Measurements from ENCODE around the gene ZSWIM8.
"Not testable (repeated sequence)": the region's sequence is repeated elsewhere in the genome, so short reads cannot be mapped to it uniquely, and the experiment has no call there.

Gene ZSWIM8

DNA sequence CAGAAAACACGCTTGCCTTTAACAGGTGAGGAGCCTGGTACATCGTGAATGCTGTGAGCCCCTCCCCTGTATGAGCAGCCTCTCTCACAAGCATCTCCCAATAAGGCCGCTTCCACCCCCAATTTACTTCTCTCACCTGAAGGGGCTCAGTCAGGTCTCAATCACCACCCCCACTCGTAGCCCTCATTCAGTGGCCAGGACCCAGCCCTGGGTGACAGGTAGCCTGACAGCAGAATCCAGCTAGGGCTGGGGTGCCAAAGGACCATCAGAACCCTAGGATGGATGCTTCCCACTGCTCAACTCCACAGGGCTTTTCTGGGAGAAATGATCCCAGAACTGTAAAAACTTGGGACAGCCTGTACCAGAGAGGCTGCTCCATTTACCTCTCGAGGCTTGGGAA lies 32.4 kb downstream of the ZSWIM8 start:
- DNase-seq = no peak

DNA sequence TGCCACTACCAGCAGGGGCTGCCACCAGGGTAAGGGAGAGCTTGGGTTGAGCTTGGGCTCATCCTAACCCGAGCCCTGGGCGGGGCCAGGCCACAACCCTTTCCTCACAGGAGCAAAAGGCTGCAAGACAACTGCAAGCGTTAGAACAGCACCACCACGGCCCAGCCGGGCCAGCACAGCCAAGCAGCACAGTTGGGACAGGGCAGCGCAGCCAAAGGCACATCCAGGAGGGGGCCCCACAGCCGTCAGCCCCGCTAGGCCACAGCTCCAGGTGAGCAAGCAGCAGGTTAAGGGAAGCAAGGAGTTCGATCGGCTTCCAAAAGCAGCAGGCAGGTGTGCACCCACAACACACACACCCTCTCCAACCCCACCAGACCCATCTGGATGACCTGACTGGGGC lies 33.0 kb downstream of the ZSWIM8 start:
- DNase-seq = no peak

DNA sequence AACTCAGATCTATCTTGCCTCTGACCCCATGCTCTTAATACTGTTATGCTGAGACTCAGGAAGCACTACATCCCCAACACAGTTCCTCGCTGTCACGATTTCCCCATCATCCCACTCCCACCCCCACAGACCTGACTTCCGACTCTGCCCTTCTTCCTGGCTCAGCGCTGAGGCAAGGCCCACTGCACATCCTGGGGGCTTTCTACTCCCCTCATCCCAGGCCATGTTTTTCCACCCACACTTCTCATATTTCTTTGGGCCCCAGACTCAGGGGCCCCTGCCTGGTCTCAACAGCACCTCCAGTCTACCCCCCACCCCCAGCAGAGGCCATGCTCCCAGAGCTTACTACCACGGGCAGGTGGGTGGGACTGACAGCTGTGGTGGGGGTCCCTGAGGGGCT lies 33.7 kb downstream of the ZSWIM8 start:
- DNase-seq = no peak

GRCh38 chr10:73819513-73820093 lies 34.2 kb downstream of the ZSWIM8 start:
- no peak for DNase-seq

- no peak for DNase-seq
These were observed 38.0 kb downstream of the ZSWIM8 start for GRCh38 chr10:73823391-73823790.

- no peak for DNase-seq
These were observed 38.8 kb downstream of the ZSWIM8 start for GRCh38 chr10:73824146-73824725.

DNA sequence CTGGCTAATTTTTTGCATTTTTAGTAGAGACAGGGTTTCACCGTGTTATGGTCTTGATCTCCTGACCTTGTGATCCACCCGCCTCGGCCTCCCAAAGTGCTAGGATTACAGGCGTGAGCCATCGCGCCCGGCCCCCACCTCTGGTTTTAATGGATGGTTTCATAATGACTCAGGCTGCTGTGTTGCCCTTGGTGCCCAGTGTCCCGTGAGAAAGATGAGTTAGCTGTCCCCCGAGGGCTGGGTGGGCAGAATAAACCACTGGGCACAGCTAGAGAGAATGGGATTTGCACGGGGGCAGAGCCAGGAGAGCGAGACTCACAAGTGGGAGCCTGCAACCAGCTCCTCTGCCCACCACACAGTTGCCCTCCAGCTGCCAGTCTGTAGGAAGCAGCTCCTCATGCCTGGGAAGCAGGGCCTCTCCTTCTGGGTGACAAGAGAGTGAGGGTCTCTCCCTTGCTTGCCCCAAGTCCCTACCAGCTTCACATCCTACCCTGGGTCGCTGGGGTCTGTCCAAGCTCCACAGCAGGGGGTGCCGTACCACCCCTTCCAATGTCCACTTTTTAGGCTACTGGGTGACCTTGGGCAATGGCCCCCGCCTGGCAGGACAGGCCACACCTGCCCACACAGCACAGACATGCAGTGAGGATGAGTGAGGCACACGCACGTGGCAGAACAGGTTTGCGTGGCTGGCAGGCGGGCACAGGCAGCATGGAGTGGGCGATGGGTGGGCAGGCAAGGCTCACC lies 42.1 kb downstream of the ZSWIM8 start:
- no peak for DNase-seq

GRCh38 chr10:73828161-73828560 lies 42.8 kb downstream of the ZSWIM8 start:
- DNase-seq = no peak

GRCh38 chr10:73829090-73829489 lies 43.7 kb downstream of the ZSWIM8 start:
- not testable (repeated sequence) for DNase-seq

- DNase-seq = no peak
These were observed 51.1 kb downstream of the ZSWIM8 start for GRCh38 chr10:73836427-73836980.

- no peak for DNase-seq
These were observed 51.7 kb downstream of the ZSWIM8 start for GRCh38 chr10:73837072-73837471.

GRCh38 chr10:73838008-73838567 lies 52.7 kb downstream of the ZSWIM8 start:
- no peak for DNase-seq

DNA sequence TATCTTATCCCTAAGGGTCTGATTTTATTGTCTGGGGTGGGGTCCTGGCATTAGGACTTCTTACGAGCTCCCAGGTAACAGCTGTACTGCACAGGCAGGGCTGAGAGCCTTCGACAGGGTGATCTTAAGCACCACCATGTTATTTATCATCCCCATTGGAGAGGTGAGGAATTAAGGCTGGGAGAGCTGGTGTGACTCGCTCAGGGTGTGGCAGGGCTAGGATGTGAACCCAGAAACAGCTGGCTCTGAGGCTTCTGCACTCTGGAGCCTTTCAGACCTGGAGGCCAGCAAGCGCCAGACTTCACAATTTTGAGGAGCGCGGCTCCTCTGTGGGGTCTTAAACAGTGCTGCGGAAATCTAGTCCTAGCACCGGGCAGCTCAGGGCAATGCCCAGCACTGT lies 53.4 kb downstream of the ZSWIM8 start:
- no peak for DNase-seq

- no peak for DNase-seq
These were observed 54.0 kb downstream of the ZSWIM8 start for GRCh38 chr10:73839276-73839966.

- no peak for DNase-seq
These were observed 54.6 kb downstream of the ZSWIM8 start for GRCh38 chr10:73840056-73840402.

GRCh38 chr10:73840403-73841060 lies 55.1 kb downstream of the ZSWIM8 start:
- no peak for DNase-seq

DNA sequence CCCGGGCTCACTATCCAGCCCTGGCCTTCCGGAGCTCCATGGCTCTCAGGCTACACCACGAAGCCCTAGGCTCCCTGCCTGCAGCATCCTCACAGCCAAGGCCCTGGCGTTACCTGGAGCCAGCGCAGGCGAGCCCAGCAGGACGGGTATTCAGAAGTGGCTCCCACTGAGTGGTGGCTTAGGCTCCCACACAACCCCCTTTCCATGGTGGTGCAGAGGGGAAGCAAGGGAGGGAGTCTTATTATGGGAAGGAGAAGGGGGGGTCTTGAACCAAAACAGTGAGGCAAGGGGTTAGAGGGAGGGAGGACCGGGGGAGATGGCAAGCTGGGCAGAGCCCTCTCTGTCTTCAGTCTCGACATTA lies 55.6 kb downstream of the ZSWIM8 start:
- DNase-seq = no peak

GRCh38 chr10:73841526-73842285 lies 56.3 kb downstream of the ZSWIM8 start:
- no peak for DNase-seq

GRCh38 chr10:73842349-73842748 lies 56.9 kb downstream of the ZSWIM8 start:
- no peak for DNase-seq

GRCh38 chr10:73843261-73843660 lies 57.9 kb downstream of the ZSWIM8 start:
- no peak for DNase-seq

DNA sequence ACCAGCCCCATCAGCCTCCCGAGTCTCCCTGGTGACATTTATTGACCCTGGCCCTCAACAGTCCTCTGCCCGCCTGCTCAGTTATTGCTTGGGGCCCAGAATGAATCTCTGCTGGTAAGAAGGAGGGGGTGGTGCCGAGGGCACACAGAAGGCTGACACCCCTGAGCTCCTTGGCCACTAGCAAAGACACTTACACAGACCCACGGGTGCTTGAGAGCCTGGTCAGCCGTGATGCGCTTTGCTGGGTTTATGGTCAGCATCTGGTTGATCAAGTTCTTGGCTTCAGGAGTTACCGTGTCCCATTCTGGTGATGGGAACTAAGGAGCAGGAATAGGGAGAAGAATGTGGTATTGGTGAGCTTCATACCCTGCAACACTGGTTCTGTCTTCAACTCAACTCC lies 61.6 kb downstream of the ZSWIM8 start:
- no peak for DNase-seq

Data from retina (tissue), 1 donor.